SU-DHL-6 (cell line): ENCODE measurements around the gene ATCAY.
"Not testable (repeated sequence)": the region's sequence is repeated elsewhere in the genome, so short reads cannot be mapped to it uniquely, and the experiment has no call there.

Source experiments
- H2AFZ ChIP-seq: fragments of 200-600 bp; sonication (generic); 2 replicates; pipeline ENCODE4 v1.6.1; 2014; ENCODE audit warnings: low read depth, mild to moderate bottlenecking, moderate library complexity, mixed read lengths, antibody characterized with exemption, low read length; ENCODE audit not compliant: severe bottlenecking
- H3F3A ChIP-seq: fragments of 200-600 bp; shearing (Covaris generic); 2 replicates; pipeline ENCODE4 v1.6.0; 2016; ENCODE audit warnings: antibody characterized with exemption, mild to moderate bottlenecking; ENCODE audit not compliant: insufficient read depth
- H3K27ac ChIP-seq: fragments of 200-600 bp; sonication (generic); 2 replicates; pipeline ENCODE4 v1.5.1; 2016; ENCODE audit warnings: low read depth, mild to moderate bottlenecking, low read length, moderate library complexity, mixed read lengths
- H3K27me3 ChIP-seq: fragments of 200-600 bp; sonication (generic), shearing (Covaris generic); 2 replicates; pipeline ENCODE4 v1.6.0; 2014; ENCODE audit warnings: mild to moderate bottlenecking, low read length
- H3K36me3 ChIP-seq: fragments of 200-600 bp; sonication (generic); 2 replicates; pipeline ENCODE4 v1.6.1; 2014; ENCODE audit warnings: mild to moderate bottlenecking, low read length, mixed read lengths
- H3K4me2 ChIP-seq: fragments of 300-600, 200-600 bp; shearing (Covaris generic), sonication (generic); 2 replicates; pipeline ENCODE4 v1.6.0; 2014; ENCODE audit warnings: low read length, low read depth, mild to moderate bottlenecking; ENCODE audit not compliant: poor library complexity, severe bottlenecking
- H3K4me3 ChIP-seq: fragments of 200-600 bp; sonication (generic); 2 replicates; pipeline ENCODE4 v1.5.1; 2014; ENCODE audit warnings: antibody characterized with exemption, low read length, mild to moderate bottlenecking, mixed read lengths; ENCODE audit not compliant: insufficient read depth, poor library complexity, severe bottlenecking
- H3K79me2 ChIP-seq: fragments of 200-600 bp; sonication (generic); 2 replicates; pipeline ENCODE4 v1.6.1; 2014; ENCODE audit warnings: mild to moderate bottlenecking, low read length, moderate library complexity; ENCODE audit not compliant: insufficient read depth
- H3K9ac ChIP-seq: fragments of 200-600 bp; sonication (generic); 2 replicates; pipeline ENCODE4 v1.7.0; 2014; ENCODE audit warnings: mild to moderate bottlenecking, low read length
- H3K9me2 ChIP-seq: fragments of 200-600 bp; sonication (generic); replicated peaks from 2 replicates; pipeline ENCODE4 v1.6.1; 2014; ENCODE audit warnings: low read length; ENCODE audit not compliant: insufficient read depth
- H3K9me3 ChIP-seq: fragments of 200-600 bp; sonication (generic); 2 replicates; pipeline ENCODE4 v1.6.1; 2014; ENCODE audit warnings: low read length, mixed read lengths; ENCODE audit not compliant: insufficient read depth
- H4K20me1 ChIP-seq: fragments of 200-600 bp; sonication (generic); 2 replicates; pipeline ENCODE4 v1.6.1; 2014; ENCODE audit warnings: low read depth, mild to moderate bottlenecking, antibody characterized with exemption, low read length, moderate library complexity, mixed read lengths
- EZH2phosphoT487 ChIP-seq: fragments of 200-600 bp; sonication (generic), shearing (Covaris generic); conservative IDR thresholded peaks from 2 replicates; pipeline ENCODE4 v1.6.1; 2018; ENCODE audit warnings: mild to moderate bottlenecking, antibody characterized with exemption, low read length, moderate library complexity, mixed read lengths
- TF ChIP-seq, protein P1 (sequence below): fragments of 200-600 bp; sonication (generic); IDR thresholded peaks from one replicate; pipeline ENCODE4 v1.5.1; 2017; ENCODE audit warnings: antibody characterized with exemption, mild to moderate bottlenecking, low read length, moderate library complexity; ENCODE audit not compliant: insufficient read depth, poor library complexity, severe bottlenecking

Gene ATCAY

DNA sequence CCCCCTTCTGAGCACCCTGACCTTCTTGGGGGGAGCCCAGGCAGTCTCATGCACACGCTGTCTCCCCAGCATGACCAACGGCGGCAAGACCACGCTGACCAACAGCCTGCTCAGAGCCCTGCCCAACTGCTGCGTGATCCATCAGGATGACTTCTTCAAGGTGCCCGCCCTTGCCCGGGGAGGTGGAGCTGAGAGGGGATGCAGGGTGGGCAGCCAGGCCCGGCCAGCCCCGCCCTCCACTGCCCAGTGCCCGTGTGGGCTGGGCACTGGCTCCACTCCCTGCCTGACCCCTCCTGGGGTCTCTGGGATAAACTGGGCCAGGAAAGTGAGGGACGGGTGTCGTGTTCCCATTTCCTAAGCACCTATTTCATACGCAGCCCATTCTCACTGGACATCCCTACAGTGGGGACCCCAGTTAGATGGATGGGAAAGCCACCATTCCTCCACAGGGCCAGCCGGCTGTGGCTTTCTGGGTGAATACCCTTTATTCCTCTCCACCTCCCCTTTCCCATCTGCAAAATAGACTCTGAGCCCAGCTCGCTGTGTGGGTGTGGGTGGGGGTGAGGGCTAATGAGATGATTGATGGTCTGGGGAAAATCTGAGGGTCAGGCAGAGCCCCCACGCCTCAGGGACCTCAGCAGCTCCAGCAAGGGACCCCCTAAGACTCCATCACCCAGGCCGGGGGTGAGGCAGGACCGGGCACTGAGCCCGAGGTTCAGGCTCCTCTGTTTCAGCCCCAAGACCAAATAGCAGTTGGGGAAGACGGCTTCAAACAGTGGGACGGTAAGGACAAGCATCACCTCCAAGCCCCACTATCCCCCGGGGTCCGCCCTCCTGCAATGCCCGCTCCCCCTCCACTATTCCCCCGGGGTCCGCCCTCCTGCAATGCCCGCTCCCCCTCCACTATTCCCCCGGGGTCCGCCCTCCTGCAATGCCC is 56.3 kb downstream of the ATCAY start:
- no peaks in the 10 kb centered on the region for H3F3A ChIP-seq
- H4K20me1 ChIP-seq = no peaks in the 10 kb centered on the region
- no peaks in the 10 kb centered on the region for H3K27me3 ChIP-seq
- no peak overlapping the region for H3K27ac ChIP-seq
- no peak overlapping the region for H2AFZ ChIP-seq
- no peaks in the 10 kb centered on the region for H3K79me2 ChIP-seq
- no peak overlapping the region for H3K4me2 ChIP-seq
- TF ChIP-seq EZH2phosphoT487 = no peak
- H3K9ac ChIP-seq = no peak overlapping the region
- H3K4me3 ChIP-seq = no peak overlapping the region
- H3K36me3 ChIP-seq = no peaks in the 10 kb centered on the region
- H3K9me3 ChIP-seq = no peaks in the 10 kb centered on the region
- no peaks in the 10 kb centered on the region for H3K9me2 ChIP-seq

DNA sequence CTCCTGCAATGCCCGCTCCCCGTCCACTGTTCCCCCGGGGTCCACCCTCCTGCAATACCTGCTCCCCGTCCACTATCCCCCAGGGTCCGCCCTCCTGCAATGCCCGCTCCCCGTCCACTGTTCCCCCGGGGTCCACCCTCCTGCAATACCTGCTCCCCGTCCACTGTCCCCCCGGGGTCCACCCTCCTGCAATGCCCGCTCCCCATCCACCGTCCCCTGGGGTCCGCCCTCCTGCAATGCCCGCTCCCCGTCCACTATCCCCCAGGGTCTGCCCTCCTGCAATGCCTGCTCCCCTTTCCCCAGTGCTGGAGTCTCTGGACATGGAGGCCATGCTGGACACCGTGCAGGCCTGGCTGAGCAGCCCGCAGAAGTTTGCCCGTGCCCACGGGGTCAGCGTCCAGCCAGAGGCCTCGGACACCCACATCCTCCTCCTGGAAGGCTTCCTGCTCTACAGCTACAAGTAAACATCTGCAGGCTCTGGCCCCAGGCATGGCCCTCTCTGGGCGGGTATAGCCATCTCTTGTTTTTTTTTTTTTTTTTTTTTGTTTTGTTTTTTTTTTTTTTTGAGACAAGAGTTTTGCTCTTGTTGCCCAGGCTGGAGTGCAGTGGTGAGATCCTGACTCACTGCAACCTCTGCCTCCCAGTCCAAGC is 57.9 kb downstream of the ATCAY start:
- not testable (repeated sequence) for H3K27me3 ChIP-seq, H2AFZ ChIP-seq, H3K4me3 ChIP-seq, H3K27ac ChIP-seq, H3K9me3 ChIP-seq, H3K79me2 ChIP-seq, H4K20me1 ChIP-seq, H3K36me3 ChIP-seq, H3K9me2 ChIP-seq, H3K4me2 ChIP-seq, H3K9ac ChIP-seq, H3F3A ChIP-seq

DNA sequence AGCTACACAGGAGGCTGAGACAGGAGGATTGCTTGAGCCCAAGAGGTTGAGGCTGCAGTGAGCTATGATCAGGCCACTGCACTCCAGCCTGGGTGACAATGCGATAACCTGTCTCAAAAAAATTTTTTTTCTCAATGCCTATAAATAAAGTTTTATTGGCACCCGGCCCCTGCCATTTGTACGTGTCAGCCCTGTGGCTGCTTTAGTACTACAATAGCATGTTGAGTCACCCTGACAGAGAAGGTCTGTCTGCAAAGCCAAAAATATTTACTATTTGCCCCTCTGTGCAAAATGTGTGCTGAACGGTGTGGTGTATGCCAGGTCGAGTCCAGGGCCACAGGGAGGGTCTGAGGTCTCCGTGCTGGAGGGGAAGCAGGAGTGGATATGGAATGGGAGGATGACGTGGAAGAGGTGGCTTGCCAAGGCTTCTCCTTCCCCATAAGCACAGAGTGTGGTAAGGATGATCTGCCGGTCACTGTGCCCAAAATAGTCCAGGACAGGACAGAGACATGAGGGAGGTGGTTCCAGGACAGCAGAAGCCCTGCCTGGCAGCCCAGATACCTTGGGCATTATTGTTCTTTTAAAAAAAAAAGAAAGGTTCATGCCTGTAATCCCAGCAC is 62.4 kb downstream of the ATCAY start:
- no peak overlapping the region for H3K4me3 ChIP-seq
- H3K36me3 ChIP-seq = no peaks in the 10 kb centered on the region
- no peaks in the 10 kb centered on the region for H3F3A ChIP-seq
- H3K79me2 ChIP-seq = no peaks in the 10 kb centered on the region
- no peaks in the 10 kb centered on the region for H4K20me1 ChIP-seq
- no peak overlapping the region for H3K27ac ChIP-seq
- no peaks in the 10 kb centered on the region for H3K9me2 ChIP-seq
- no peak overlapping the region for H3K4me2 ChIP-seq
- no peak for TF ChIP-seq EZH2phosphoT487
- TF ChIP-seq, protein P1, sequence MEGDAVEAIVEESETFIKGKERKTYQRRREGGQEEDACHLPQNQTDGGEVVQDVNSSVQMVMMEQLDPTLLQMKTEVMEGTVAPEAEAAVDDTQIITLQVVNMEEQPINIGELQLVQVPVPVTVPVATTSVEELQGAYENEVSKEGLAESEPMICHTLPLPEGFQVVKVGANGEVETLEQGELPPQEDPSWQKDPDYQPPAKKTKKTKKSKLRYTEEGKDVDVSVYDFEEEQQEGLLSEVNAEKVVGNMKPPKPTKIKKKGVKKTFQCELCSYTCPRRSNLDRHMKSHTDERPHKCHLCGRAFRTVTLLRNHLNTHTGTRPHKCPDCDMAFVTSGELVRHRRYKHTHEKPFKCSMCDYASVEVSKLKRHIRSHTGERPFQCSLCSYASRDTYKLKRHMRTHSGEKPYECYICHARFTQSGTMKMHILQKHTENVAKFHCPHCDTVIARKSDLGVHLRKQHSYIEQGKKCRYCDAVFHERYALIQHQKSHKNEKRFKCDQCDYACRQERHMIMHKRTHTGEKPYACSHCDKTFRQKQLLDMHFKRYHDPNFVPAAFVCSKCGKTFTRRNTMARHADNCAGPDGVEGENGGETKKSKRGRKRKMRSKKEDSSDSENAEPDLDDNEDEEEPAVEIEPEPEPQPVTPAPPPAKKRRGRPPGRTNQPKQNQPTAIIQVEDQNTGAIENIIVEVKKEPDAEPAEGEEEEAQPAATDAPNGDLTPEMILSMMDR = no peak
- no peaks in the 10 kb centered on the region for H3K27me3 ChIP-seq
- no peaks in the 10 kb centered on the region for H3K9me3 ChIP-seq
- H3K9ac ChIP-seq = no peak overlapping the region
- H2AFZ ChIP-seq = no peak overlapping the region

DNA sequence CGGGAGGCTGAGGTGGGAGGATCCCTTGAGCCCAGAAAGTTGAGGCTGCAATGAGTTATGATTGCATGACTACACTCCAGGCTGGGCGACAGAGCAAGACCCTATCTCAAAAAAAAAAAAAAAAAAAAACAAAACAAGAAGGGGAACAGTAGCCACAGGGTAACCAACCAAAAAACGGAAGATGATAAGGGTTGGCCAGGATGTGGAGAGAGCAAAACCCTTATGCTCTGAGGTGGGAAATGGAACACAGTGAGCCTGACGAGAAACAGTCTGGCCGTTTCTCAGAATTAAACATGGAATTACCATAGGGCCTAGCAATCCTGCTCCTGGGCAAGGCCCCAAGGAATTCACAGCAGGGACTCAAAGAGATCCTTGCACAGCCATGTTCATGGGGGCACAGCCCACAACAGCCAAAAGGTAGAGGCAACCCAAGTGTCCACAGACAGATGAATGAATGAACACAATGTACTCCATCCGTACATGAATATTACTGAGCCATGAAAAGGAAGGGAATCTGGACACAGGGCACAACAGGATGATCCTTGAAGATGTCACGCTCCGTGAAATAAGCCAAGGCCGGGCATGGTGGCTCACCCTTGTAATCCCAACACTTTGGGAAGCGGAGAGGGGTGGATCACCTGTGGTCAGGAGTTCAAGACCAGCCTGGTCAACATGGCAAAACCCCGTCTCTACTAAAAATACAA is 63.7 kb downstream of the ATCAY start:
- H4K20me1 ChIP-seq = no peaks in the 10 kb centered on the region
- no peak overlapping the region for H3K27ac ChIP-seq
- no peaks in the 10 kb centered on the region for H3K79me2 ChIP-seq
- no peaks in the 10 kb centered on the region for H3K27me3 ChIP-seq
- no peaks in the 10 kb centered on the region for H3K9me2 ChIP-seq
- H3K36me3 ChIP-seq = no peaks in the 10 kb centered on the region
- no peak overlapping the region for H2AFZ ChIP-seq
- H3K9me3 ChIP-seq = no peaks in the 10 kb centered on the region
- no peak overlapping the region for H3K9ac ChIP-seq
- H3K4me3 ChIP-seq = no peak overlapping the region
- no peak for TF ChIP-seq EZH2phosphoT487
- H3K4me2 ChIP-seq = no peak overlapping the region
- H3F3A ChIP-seq = no peaks in the 10 kb centered on the region
